Gastroesophageal sphincter (tissue), 4 donors: ENCODE data around the gene C6. TPM values are rescaled to one million over a fixed set of nuclear protein-coding genes. Genes with fewer than 3 reads are reported as not detected.

ENCODE experiments used
- ATAC-seq: fragments of 150-250 bp; one replicate; pipeline ENCODE4 v1.9.1; 2016; ENCODE audit warnings: mild to moderate bottlenecking, moderate library complexity
- H3K27ac ChIP-seq, 4 donors: fragments of 200-600 bp; sonication (generic) in 3 of 4; 1 replicate in 3 of 4; 2 replicates in 1 of 4; pipeline ENCODE4 v1.5.1; 2016 to 2019
- H3K27me3 ChIP-seq: fragments of 200-600 bp; sonication (generic); one replicate; pipeline ENCODE4 v1.5.1; 2019
- H3K36me3 ChIP-seq, 2 donors: fragments of 200-600 bp; sonication (generic); one replicate each; pipeline ENCODE4 v1.5.1; 2019; ENCODE audit warnings: control low read depth in 1 of 2
- H3K4me1 ChIP-seq, 3 donors: fragments of 200-600 bp; sonication (generic); 1 replicate in 2 of 3; 2 replicates in 1 of 3; pipeline ENCODE4 v1.5.1; 2016 to 2019; ENCODE audit warnings: control low read depth in 2 of 3
- H3K4me3 ChIP-seq, 2 donors: fragments of 200-600 bp; sonication (generic); one replicate each; pipeline ENCODE4 v1.5.1; 2019; ENCODE audit warnings: mild to moderate bottlenecking in 1 of 2, moderate library complexity in 1 of 2
- H3K9me3 ChIP-seq, 3 donors: fragments of 200-600 bp; sonication (generic); one replicate each; pipeline ENCODE4 v1.5.1; 2017 to 2019; ENCODE audit warnings: control low read depth in 2 of 3
- CTCF ChIP-seq, 4 experiments: fragments of 200-600 bp in 2 of 4; fragments of 450-650 bp in 2 of 4; sonication (generic) in 1 of 4; IDR thresholded peaks; one replicate each; pipeline ENCODE4 v1.5.1; 2017 to 2019; ENCODE audit warnings: antibody characterized with exemption in 4 of 4, mild to moderate bottlenecking in 2 of 4, moderate library complexity in 2 of 4
- EP300 ChIP-seq: sonication (generic); formaldehyde crosslinking; IDR thresholded peaks from one replicate; pipeline ENCODE4 v1.6.1; 2017; ENCODE audit warnings: antibody characterized with exemption, mild to moderate bottlenecking
- POLR2A ChIP-seq, 2 donors: fragments of 450-650 bp; IDR thresholded peaks; one replicate each; pipeline ENCODE4 v1.6.1; 2017; ENCODE audit warnings: antibody characterized with exemption in 2 of 2, mild to moderate bottlenecking in 2 of 2, moderate library complexity in 1 of 2
- POLR2AphosphoS5 ChIP-seq: sonication (generic); formaldehyde crosslinking; IDR thresholded peaks from one replicate; pipeline ENCODE4 v1.6.1; 2017; ENCODE audit warnings: antibody characterized with exemption
- WGBS, 2 donors: methylation state at CpG; one replicate each; pipeline ENCODE4 v1.1.5; 2018; ENCODE audit warnings: low coverage in 1 of 2; 5-methylcytosine and 5-hydroxymethylcytosine counted together
- total RNA-seq, 4 donors: library from RNA; depleted of rRNA; stranded (reverse); fragments of >200 nt; gene quantifications; one replicate each; pipeline ENCODE4 v1.1.0, GENCODE V29; 2016

The C6 gene
- total RNA-seq, 4 donors from 2014 or later = 1.7 to 9.2 (median 3.5) TPM

GRCh38 chr5:41145306-41145705 is 68.0 kb downstream of the C6 start:
- no peak for ATAC-seq
- Histone ChIP-seq H3K9me3 (no peaks in the 10 kb centered on the region), H3K36me3 (no peaks in the 10 kb centered on the region), H3K27me3 (no peaks in the 10 kb centered on the region), H3K4me1 (no peaks in the 10 kb centered on the region), H3K27ac (no peak overlapping the region), H3K4me3 (no peak overlapping the region)
- 86 to 88% methylated on average over 5 of the region's 5 CpGs for WGBS, 2 donors
- TF ChIP-seq EP300 (no peak), POLR2A (IDR thresholded peaks at IDR 0.05) (no peak), POLR2AphosphoS5 (no peak), CTCF (IDR thresholded peaks at IDR 0.05) (no peak)

- no peak for ATAC-seq
- no peak overlapping the region for H3K27ac ChIP-seq
- no peaks in the 10 kb centered on the region for H3K9me3 ChIP-seq
- no peaks in the 10 kb centered on the region for H3K36me3 ChIP-seq
- H3K4me3 ChIP-seq = no peak overlapping the region
- 76 to 98% methylated on average over 3 of the region's 3 CpGs for WGBS, 2 donors
- no peaks in the 10 kb centered on the region for H3K4me1 ChIP-seq
- TF ChIP-seq CTCF (IDR thresholded peaks at IDR 0.05) (no peak), POLR2A (IDR thresholded peaks at IDR 0.05) (no peak), EP300 (no peak), POLR2AphosphoS5 (no peak)
- H3K27me3 ChIP-seq = no peaks in the 10 kb centered on the region
Observed at GRCh38 chr5:41143131-41143901, 70.0 kb downstream of the C6 start.

DNA sequence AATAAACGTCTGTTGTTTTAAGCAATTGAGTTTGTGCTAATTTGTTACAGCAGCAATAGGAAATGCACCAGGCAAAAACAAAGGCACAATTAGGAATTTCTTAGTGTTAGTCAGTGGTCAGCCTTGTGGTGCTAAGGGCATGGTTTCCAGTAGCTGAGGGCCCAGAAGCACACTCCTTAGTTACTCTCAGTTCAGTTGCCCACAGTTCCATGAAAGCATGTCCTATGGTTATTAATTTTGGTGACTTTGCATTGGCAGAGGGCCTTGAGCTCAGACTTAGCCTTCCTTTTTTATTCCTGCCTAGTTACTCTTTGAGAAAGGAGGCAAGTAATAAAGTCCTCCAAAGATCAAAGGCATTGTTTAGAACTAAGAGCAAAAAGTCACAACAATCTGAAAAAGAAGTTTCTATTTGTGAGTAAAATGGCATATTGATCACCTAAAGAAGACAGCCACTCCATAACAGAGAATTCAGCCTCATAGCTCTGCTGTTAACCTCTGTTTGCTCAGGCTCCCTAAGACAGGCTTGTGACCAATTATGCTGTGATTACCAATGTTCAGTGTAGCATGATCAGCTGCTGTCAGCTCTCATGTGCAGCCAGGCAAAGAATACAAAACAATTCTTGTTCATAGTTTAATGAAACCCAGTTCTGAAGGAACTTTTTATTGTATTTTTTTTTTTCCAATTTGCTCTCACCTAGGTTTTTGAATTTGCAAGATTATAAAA is 85.2 kb downstream of the C6 start:
- H3K27ac ChIP-seq = no peak overlapping the region
- no peaks in the 10 kb centered on the region for H3K9me3 ChIP-seq
- no peaks in the 10 kb centered on the region for H3K4me1 ChIP-seq
- no peak for TF ChIP-seq EP300
- no peak for TF ChIP-seq POLR2AphosphoS5
- no peak for TF ChIP-seq CTCF (IDR thresholded peaks at IDR 0.05)
- no peak for TF ChIP-seq POLR2A (IDR thresholded peaks at IDR 0.05)
- ATAC-seq = no peak
- H3K27me3 ChIP-seq = no peaks in the 10 kb centered on the region
- H3K4me3 ChIP-seq = no peak overlapping the region
- WGBS, 2 donors = 36 to 63% methylated on average over 1 of the region's 1 CpG
- no peaks in the 10 kb centered on the region for H3K36me3 ChIP-seq

- Histone ChIP-seq H3K27ac (no peak overlapping the region), H3K9me3 (no peaks in the 10 kb centered on the region), H3K36me3 (no peaks in the 10 kb centered on the region), H3K4me1 (no peaks in the 10 kb centered on the region), H3K27me3 (no peaks in the 10 kb centered on the region), H3K4me3 (no peak overlapping the region)
- WGBS, 2 donors = 95 to 96% methylated on average over 4 of the region's 7 CpGs
- TF ChIP-seq POLR2A (IDR thresholded peaks at IDR 0.05) = no peak
- TF ChIP-seq CTCF (IDR thresholded peaks at IDR 0.05) = no peak
- no peak for TF ChIP-seq EP300
- TF ChIP-seq POLR2AphosphoS5 = no peak
- no peak for ATAC-seq
Observed at GRCh38 chr5:41122459-41122858, 90.9 kb downstream of the C6 start.

GRCh38 chr5:41120600-41120999 is 92.7 kb downstream of the C6 start:
- Histone ChIP-seq H3K27ac (no peak overlapping the region), H3K27me3 (no peaks in the 10 kb centered on the region), H3K4me3 (no peak overlapping the region), H3K4me1 (no peaks in the 10 kb centered on the region), H3K9me3 (no peaks in the 10 kb centered on the region), H3K36me3 (no peaks in the 10 kb centered on the region)
- WGBS, 2 donors = 91 to 100% methylated on average over 2 to 5 of the region's 8 CpGs
- no peak for TF ChIP-seq POLR2A (IDR thresholded peaks at IDR 0.05)
- no peak for TF ChIP-seq POLR2AphosphoS5
- no peak for TF ChIP-seq CTCF (IDR thresholded peaks at IDR 0.05)
- TF ChIP-seq EP300 = no peak
- ATAC-seq = no peak
